Effector memory CD4-positive, alpha-beta T cell (primary cell): ENCODE measurements around the gene PCBP2.
"Not testable (repeated sequence)": the region's sequence is repeated elsewhere in the genome, so short reads cannot be mapped to it uniquely, and the experiment has no call there.

ENCODE experiments used
- DNase-seq, 3 donors: peaks; one replicate each; pipeline ENCODE4 v3.0.0-alpha.2; 2020
- H3K27ac ChIP-seq: 2 replicates; pipeline ENCODE4 v1.7.0; 2013; ENCODE audit warnings: mild to moderate bottlenecking, low read length, moderate library complexity; ENCODE audit not compliant: insufficient read depth, poor library complexity, severe bottlenecking
- H3K27me3 ChIP-seq: replicated peaks from 2 replicates; pipeline ENCODE4 v1.7.0; 2013; ENCODE audit warnings: mild to moderate bottlenecking, low read length; ENCODE audit not compliant: insufficient read depth, control insufficient read depth, poor library complexity, severe bottlenecking
- H3K36me3 ChIP-seq: 2 replicates; pipeline ENCODE4 v1.7.0; 2013; ENCODE audit warnings: mild to moderate bottlenecking, low read length, moderate library complexity; ENCODE audit not compliant: control insufficient read depth, insufficient read depth
- H3K4me1 ChIP-seq: 2 replicates; pipeline ENCODE4 v1.7.0; 2013; ENCODE audit warnings: low read length, mild to moderate bottlenecking; ENCODE audit not compliant: control insufficient read depth, insufficient read depth, poor library complexity, severe bottlenecking
- H3K4me3 ChIP-seq: 2 replicates; pipeline ENCODE4 v1.7.0; 2013; ENCODE audit warnings: low read length, low read depth, mild to moderate bottlenecking; ENCODE audit not compliant: insufficient read depth, poor library complexity, severe bottlenecking
- H3K9me3 ChIP-seq: 2 replicates; pipeline ENCODE4 v1.7.0; 2013; ENCODE audit warnings: mild to moderate bottlenecking, low read length, moderate library complexity; ENCODE audit not compliant: control insufficient read depth
- total RNA-seq, 3 donors: gene quantifications; one replicate each; lab custom pipeline; 2026; lab: John Stamatoyannopoulos, UW

Gene PCBP2
- total RNA-seq, result 168 to 201 (median 191) reads per million in 3 donors

GRCh38 chr12:53451661-53452158 is at the start of gene PCBP2:
PCBP2 (plus strand) TSS chr12:53452102; CDS start chr12:53454801, 2,699 bp downstream.
- Histone ChIP-seq H3K27ac (peak within 1 kb of the TSS; percentile 89), H3K27me3 (no peaks in the 10 kb centered on the region), H3K4me3 (peak within 1 kb of the TSS; percentile 74), H3K36me3 (peaks cover 32% of the 10 kb centered on the region), H3K9me3 (no peaks in the 10 kb centered on the region), H3K4me1 (peaks cover 9% of the 10 kb centered on the region)
- DNase-seq, result peak; percentile 95 to 96 (median 96)

- H3K4me1 ChIP-seq, H3K27me3 ChIP-seq: not testable (repeated sequence)
- H3K36me3 ChIP-seq, result peaks cover 12% of the 10 kb centered on the region
These were observed 49.6 kb upstream of the PCBP2 start for GRCh38 chr12:53402351-53402750.

GRCh38 chr12:53402871-53403270 is 49.0 kb upstream of the PCBP2 start:
- no peak for DNase-seq
- H3K27ac ChIP-seq, result no peak overlapping the region
- no peaks in the 10 kb centered on the region for H3K27me3 ChIP-seq
- no peaks in the 10 kb centered on the region for H3K4me1 ChIP-seq
- no peaks in the 10 kb centered on the region for H3K9me3 ChIP-seq
- H3K4me3 ChIP-seq, result no peak overlapping the region
- peaks cover 14% of the 10 kb centered on the region for H3K36me3 ChIP-seq

More at GRCh38 chr12:53402351-53402750, 49.6 kb upstream of the PCBP2 start:
- not testable (repeated sequence) for H3K9me3 ChIP-seq, DNase-seq, H3K27ac ChIP-seq, H3K4me3 ChIP-seq

GRCh38 chr12:53410951-53411350 is 41.0 kb upstream of the PCBP2 start:
- H3K36me3 ChIP-seq, result peaks cover 31% of the 10 kb centered on the region
- peaks cover 4% of the 10 kb centered on the region for H3K4me1 ChIP-seq

GRCh38 chr12:53413485-53414204 is 38.3 kb upstream of the PCBP2 start:
- no peak overlapping the region for H3K27ac ChIP-seq
- H3K4me3 ChIP-seq, result no peak overlapping the region
- H3K36me3 ChIP-seq, result peaks cover 21% of the 10 kb centered on the region

More at GRCh38 chr12:53410951-53411350, 41.0 kb upstream of the PCBP2 start:
- Histone ChIP-seq H3K9me3 (no peaks in the 10 kb centered on the region), H3K27me3 (no peaks in the 10 kb centered on the region), H3K27ac (no peak overlapping the region), H3K4me3 (no peak overlapping the region)
- no peak for DNase-seq

GRCh38 chr12:53414756-53415417 is 37.0 kb upstream of the PCBP2 start:
- Histone ChIP-seq H3K27ac (no peak overlapping the region), H3K4me1 (peaks cover 4% of the 10 kb centered on the region), H3K27me3 (no peaks in the 10 kb centered on the region), H3K36me3 (peaks cover 9% of the 10 kb centered on the region), H3K9me3 (no peaks in the 10 kb centered on the region), H3K4me3 (no peak overlapping the region)
- DNase-seq, result no peak

More at GRCh38 chr12:53413485-53414204, 38.3 kb upstream of the PCBP2 start:
- Histone ChIP-seq H3K9me3 (no peaks in the 10 kb centered on the region), H3K27me3 (no peaks in the 10 kb centered on the region), H3K4me1 (peaks cover 4% of the 10 kb centered on the region)
- no peak for DNase-seq

- H3K36me3 ChIP-seq, result not testable (repeated sequence)
These were observed 36.0 kb upstream of the PCBP2 start for GRCh38 chr12:53415752-53416389.

GRCh38 chr12:53417291-53417816 is 34.5 kb upstream of the PCBP2 start:
- not testable (repeated sequence) for H3K4me3 ChIP-seq, H3K27me3 ChIP-seq, H3K36me3 ChIP-seq, H3K9me3 ChIP-seq, DNase-seq, H3K27ac ChIP-seq, H3K4me1 ChIP-seq

More at GRCh38 chr12:53415752-53416389, 36.0 kb upstream of the PCBP2 start:
- DNase-seq, H3K27ac ChIP-seq, H3K4me3 ChIP-seq, H3K9me3 ChIP-seq, H3K27me3 ChIP-seq, H3K4me1 ChIP-seq: not testable (repeated sequence)

- Histone ChIP-seq H3K9me3 (no peaks in the 10 kb centered on the region), H3K4me1 (peaks cover 4% of the 10 kb centered on the region), H3K4me3 (no peak overlapping the region), H3K27me3 (no peaks in the 10 kb centered on the region), H3K36me3 (no peaks in the 10 kb centered on the region), H3K27ac (no peak overlapping the region)
- DNase-seq, result no peak
These were observed 33.7 kb upstream of the PCBP2 start for GRCh38 chr12:53418221-53418620.
